ENCODE measurements around the gene GPR146. TPM values are rescaled to one million over a fixed set of nuclear protein-coding genes. Genes with fewer than 3 reads are reported as not detected.

Gene GPR146
- total RNA-seq, 4 donors from 2014 or later: 9.2 to 14.5 TPM; not detected in 2

- in situ Hi-C loops (cut with MboI; ENCODE audit: low pct_ligation_motif_present in 1 of 4, low pct_unique_long_range_greater_than_20kb in 1 of 4, low sequenced_read_pairs in 3 of 4) (no loop called here), intact Hi-C loops (cut with DNase I; ENCODE audit: low total_unique reads) (loop anchor here (2.0 kb wide), 1 partner anchor 17 kb away; the partner anchor contains the start of gene GPR146)
- H3K4me1 ChIP-seq: peaks cover 15 to 27% (median 21%) of the 10 kb centered on the region in 4 donors
- H3K27me3 ChIP-seq: no peaks in the 10 kb centered on the region
- WGBS, 2 donors (ENCODE audit: low coverage in 1 of 2): 19 to 43% methylated on average over 5 to 34 of the region's 69 CpGs
- TF ChIP-seq POLR2A (IDR thresholded peaks at IDR 0.05): no peak
- TF ChIP-seq EP300 (IDR thresholded peaks at IDR 0.05; ENCODE audit: low read depth): no peak
- no peak for TF ChIP-seq CTCF (IDR thresholded peaks at IDR 0.05)
- TF ChIP-seq POLR2AphosphoS5 (IDR thresholded peaks at IDR 0.05): no peak
- DNase-seq: no peak
- peak overlapping the region; percentile 65 to 93 (median 76) for H3K4me3 ChIP-seq
- H3K9me3 ChIP-seq: no peaks in the 10 kb centered on the region
- H3K27ac ChIP-seq: peak overlapping the region; percentile 90 to 97 (median 94)
- no peaks in the 10 kb centered on the region for H3K36me3 ChIP-seq
These were observed 16.9 kb upstream of the GPR146 start for GRCh38 chr7:1027242-1028043.

GRCh38 chr7:1028044-1028770, 16.1 kb upstream of the GPR146 start:
- 0 to 1% methylated on average over 3 to 13 of the region's 77 CpGs for WGBS, 2 donors (ENCODE audit: low coverage in 1 of 2)
- DNase-seq: peak; percentile 93
- intact Hi-C loops (cut with DNase I; ENCODE audit: low total_unique reads): loop anchor here (2.0 kb wide), 1 partner anchor 17 kb away; the partner anchor contains the start of gene GPR146
- in situ Hi-C loops (cut with MboI; ENCODE audit: low pct_ligation_motif_present in 1 of 4, low pct_unique_long_range_greater_than_20kb in 1 of 4, low sequenced_read_pairs in 3 of 4): no loop called here
- no peaks in the 10 kb centered on the region for H3K9me3 ChIP-seq
- peak; percentile 36 for TF ChIP-seq POLR2A (IDR thresholded peaks at IDR 0.05)
- no peak for TF ChIP-seq CTCF (IDR thresholded peaks at IDR 0.05)
- peak; percentile 64 to 68 (median 64) for TF ChIP-seq POLR2AphosphoS5 (IDR thresholded peaks at IDR 0.05)
- H3K4me3 ChIP-seq: peak overlapping the region; percentile 65 to 93 (median 76)
- H3K4me1 ChIP-seq: peaks cover 15 to 27% (median 21%) of the 10 kb centered on the region in 4 donors
- H3K27me3 ChIP-seq: no peaks in the 10 kb centered on the region
- peak overlapping the region; percentile 90 to 97 (median 94) for H3K27ac ChIP-seq
- H3K36me3 ChIP-seq: no peaks in the 10 kb centered on the region

GRCh38 chr7:1028775-1029636, 15.3 kb upstream of the GPR146 start:
- Histone ChIP-seq H3K27me3 (no peaks in the 10 kb centered on the region), H3K9me3 (no peaks in the 10 kb centered on the region), H3K36me3 (no peaks in the 10 kb centered on the region), H3K27ac (peak overlapping the region; percentile 90 to 97 (median 94)), H3K4me3 (peak overlapping the region in 3 of 4 donors; percentile 65 to 93 (median 75)), H3K4me1 (peaks cover 15 to 27% (median 21%) of the 10 kb centered on the region in 4 donors)
- in situ Hi-C loops (cut with MboI; ENCODE audit: low pct_ligation_motif_present in 1 of 4, low pct_unique_long_range_greater_than_20kb in 1 of 4, low sequenced_read_pairs in 3 of 4): no loop called here
- DNase-seq: peak; percentile 86
- 59 to 80% methylated on average over 1 to 18 of the region's 18 CpGs for WGBS, 2 donors (ENCODE audit: low coverage in 1 of 2)
- TF ChIP-seq POLR2AphosphoS5 (IDR thresholded peaks at IDR 0.05): peak; percentile 21 to 54 (median 25)
- TF ChIP-seq EP300 (IDR thresholded peaks at IDR 0.05; ENCODE audit: low read depth): no peak
- intact Hi-C loops (cut with DNase I; ENCODE audit: low total_unique reads): loop anchor here (2.0 kb wide), 1 partner anchor 16 kb away; the partner anchor contains the start of gene GPR146

GRCh38 chr7:1029637-1030443, 14.5 kb upstream of the GPR146 start:
- intact Hi-C loops (cut with DNase I; ENCODE audit: low total_unique reads): loop anchor here (2.0 kb wide), 1 partner anchor 15 kb away; the partner anchor contains the start of gene GPR146

More at GRCh38 chr7:1029637-1030443, 14.5 kb upstream of the GPR146 start:
- WGBS, 2 donors (ENCODE audit: low coverage in 1 of 2): 90 to 92% methylated on average over 2 to 33 of the region's 33 CpGs
- H3K27me3 ChIP-seq: no peaks in the 10 kb centered on the region
- in situ Hi-C loops (cut with MboI; ENCODE audit: low pct_ligation_motif_present in 1 of 4, low pct_unique_long_range_greater_than_20kb in 1 of 4, low sequenced_read_pairs in 3 of 4): no loop called here
- H3K36me3 ChIP-seq: no peaks in the 10 kb centered on the region
- peak overlapping the region; percentile 90 to 97 (median 94) for H3K27ac ChIP-seq
- no peaks in the 10 kb centered on the region for H3K9me3 ChIP-seq
- no peak for DNase-seq
- peaks cover 15 to 27% (median 21%) of the 10 kb centered on the region in 4 donors for H3K4me1 ChIP-seq
- TF ChIP-seq POLR2A (IDR thresholded peaks at IDR 0.05): no peak
- TF ChIP-seq POLR2AphosphoS5 (IDR thresholded peaks at IDR 0.05): no peak
- no peak for TF ChIP-seq CTCF (IDR thresholded peaks at IDR 0.05)
- TF ChIP-seq EP300 (IDR thresholded peaks at IDR 0.05; ENCODE audit: low read depth): no peak
- no peak overlapping the region for H3K4me3 ChIP-seq

Measured in transverse colon (tissue), 4 donors.